ENCODE results near the gene FXYD6. TPM values are rescaled to one million over a fixed set of nuclear protein-coding genes. Genes with fewer than 3 reads are reported as not detected.

FXYD6 gene
- polyA plus RNA-seq, 1 experiment: 21.4 TPM

GRCh38 chr11:117789241-117789640, 87.2 kb downstream of the FXYD6 start:
- TF ChIP-seq, protein P1, sequence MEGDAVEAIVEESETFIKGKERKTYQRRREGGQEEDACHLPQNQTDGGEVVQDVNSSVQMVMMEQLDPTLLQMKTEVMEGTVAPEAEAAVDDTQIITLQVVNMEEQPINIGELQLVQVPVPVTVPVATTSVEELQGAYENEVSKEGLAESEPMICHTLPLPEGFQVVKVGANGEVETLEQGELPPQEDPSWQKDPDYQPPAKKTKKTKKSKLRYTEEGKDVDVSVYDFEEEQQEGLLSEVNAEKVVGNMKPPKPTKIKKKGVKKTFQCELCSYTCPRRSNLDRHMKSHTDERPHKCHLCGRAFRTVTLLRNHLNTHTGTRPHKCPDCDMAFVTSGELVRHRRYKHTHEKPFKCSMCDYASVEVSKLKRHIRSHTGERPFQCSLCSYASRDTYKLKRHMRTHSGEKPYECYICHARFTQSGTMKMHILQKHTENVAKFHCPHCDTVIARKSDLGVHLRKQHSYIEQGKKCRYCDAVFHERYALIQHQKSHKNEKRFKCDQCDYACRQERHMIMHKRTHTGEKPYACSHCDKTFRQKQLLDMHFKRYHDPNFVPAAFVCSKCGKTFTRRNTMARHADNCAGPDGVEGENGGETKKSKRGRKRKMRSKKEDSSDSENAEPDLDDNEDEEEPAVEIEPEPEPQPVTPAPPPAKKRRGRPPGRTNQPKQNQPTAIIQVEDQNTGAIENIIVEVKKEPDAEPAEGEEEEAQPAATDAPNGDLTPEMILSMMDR (IDR thresholded peaks at IDR 0.05; ENCODE audit: low read depth, low read length): no peak
- no peak overlapping the region for H3K4me3 ChIP-seq (ENCODE audit: low read depth, low read length)
- H3K27ac ChIP-seq (ENCODE audit: low read depth, low read length): no peak overlapping the region
- no peaks in the 10 kb centered on the region for H3K9me3 ChIP-seq (ENCODE audit: control insufficient read depth, insufficient read depth, low read length)
- DNase-seq (ENCODE audit: low read depth, low spot score): no peak
- ChIA-PET POLR2A (interaction anchor here (0.6 kb wide), 1 partner anchor 285 kb away, joined by 5 read pairs; no protein-coding TSS in a partner anchor), CTCF (interaction anchor here (1.0 to 1.4 kb wide), 2 partner anchors 19 to 363 kb away, joined by 3 to 4 read pairs; no protein-coding TSS in a partner anchor)
- H3K27me3 ChIP-seq (ENCODE audit: control insufficient read depth, insufficient read depth, low read length): peaks cover 30% of the 10 kb centered on the region

Other genes starting within 250 kb of the FXYD6 start
- not detected in 2 replicates for gene DSCAML1, start 79.4 kb downstream of the FXYD6 start, polyA plus RNA-seq (2011; rRNA removed)
- gene FXYD2, start 51.9 kb downstream of the FXYD6 start, polyA plus RNA-seq (2011; rRNA removed): 0.14 TPM in 1 of 2 replicates, not detected in the other
- gene TMPRSS13, start 52.7 kb upstream of the FXYD6 start, polyA plus RNA-seq (2011; rRNA removed): not detected in 2 replicates
- gene IL10RA, start 109.7 kb upstream of the FXYD6 start, polyA plus RNA-seq (2011; rRNA removed): not detected in 2 replicates
- not detected in 2 replicates for gene TMPRSS4, start 200.4 kb upstream of the FXYD6 start, polyA plus RNA-seq (2011; rRNA removed)
- gene SMIM35, start 210.3 kb upstream of the FXYD6 start, polyA plus RNA-seq (2011; rRNA removed): not detected in 2 replicates